HG03565 (cell line): Measurements from ENCODE around the gene SORL1.

Experiments used
- ATAC-seq: cut with Tn5 transposase; IDR thresholded peaks from one replicate; pipeline ENCODE4 v1.9.1; 2021; ENCODE audit warnings: mild to moderate bottlenecking, moderate library complexity; ENCODE audit not compliant: unreplicated experiment

The SORL1 gene

DNA sequence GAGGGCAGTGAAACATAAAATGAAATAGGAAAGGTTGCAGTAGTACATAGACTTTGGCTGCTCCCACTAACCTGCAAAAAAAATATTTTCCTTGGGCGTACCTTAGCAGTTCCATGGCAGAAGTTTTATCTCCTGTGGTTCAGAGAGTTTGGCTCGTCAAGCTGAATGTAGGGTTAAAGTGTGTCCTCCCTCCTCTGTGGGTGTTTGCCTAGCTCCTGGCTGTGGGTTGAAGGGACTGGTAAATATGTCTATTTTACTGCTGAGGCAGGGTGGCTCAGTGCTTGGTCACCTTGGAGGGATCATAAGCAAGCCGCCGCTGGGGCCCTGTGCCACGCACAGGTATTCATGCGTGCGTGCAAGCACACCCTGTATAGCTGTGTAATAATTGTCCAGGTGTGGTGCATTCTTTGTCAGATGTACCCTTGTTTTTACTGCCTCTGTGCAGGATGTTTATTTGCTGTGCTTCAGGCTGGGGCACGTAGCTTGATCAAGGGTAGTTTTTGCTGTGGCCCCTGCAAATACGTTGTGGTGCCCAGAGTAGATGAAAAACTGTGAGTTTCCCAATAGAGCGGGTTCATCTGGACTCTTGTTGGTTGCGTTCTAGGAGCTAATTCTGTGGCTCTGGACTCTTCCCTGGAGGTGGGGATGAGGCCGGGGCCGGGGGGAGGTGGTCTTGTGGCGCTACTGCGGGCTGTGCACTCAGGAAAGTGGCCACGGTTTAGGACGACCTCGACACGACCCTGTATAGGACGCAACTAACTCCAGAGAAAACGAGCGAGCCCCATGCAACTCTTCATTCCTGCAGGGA lies 732 bp upstream of the SORL1 start:
- ATAC-seq: no peak

DNA sequence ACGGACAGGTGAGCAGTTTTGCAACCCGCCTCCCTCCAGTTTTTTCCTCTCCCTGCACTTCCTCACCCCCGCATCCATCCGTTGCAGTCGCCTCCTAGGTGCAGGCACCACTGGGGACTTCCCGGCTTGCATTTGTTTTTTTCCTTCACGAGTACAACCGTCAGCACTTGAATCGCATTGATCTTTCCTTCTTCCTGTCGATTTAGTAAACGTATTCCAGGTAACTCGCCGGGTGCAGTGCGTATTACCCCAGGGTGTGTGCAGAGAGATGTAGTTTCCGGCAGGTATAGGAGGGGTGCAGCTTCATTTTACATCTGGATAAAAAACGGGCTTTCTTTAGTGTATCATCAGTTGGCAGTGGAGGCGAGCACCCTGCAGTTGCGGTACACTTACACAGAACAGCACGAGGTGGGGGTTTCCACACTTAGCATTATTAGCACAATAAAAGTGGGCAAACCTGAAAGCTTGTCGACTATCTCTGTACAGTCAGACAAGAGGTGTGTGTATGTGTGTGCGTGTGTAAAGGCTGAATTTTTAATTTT lies 566 bp downstream of the SORL1 start, which contains the start of gene SORL1-AS1:
SORL1-AS1 (minus strand) TSS at position 359 of the 542 bp plus-strand sequence.
- peak; percentile 9 for ATAC-seq

DNA sequence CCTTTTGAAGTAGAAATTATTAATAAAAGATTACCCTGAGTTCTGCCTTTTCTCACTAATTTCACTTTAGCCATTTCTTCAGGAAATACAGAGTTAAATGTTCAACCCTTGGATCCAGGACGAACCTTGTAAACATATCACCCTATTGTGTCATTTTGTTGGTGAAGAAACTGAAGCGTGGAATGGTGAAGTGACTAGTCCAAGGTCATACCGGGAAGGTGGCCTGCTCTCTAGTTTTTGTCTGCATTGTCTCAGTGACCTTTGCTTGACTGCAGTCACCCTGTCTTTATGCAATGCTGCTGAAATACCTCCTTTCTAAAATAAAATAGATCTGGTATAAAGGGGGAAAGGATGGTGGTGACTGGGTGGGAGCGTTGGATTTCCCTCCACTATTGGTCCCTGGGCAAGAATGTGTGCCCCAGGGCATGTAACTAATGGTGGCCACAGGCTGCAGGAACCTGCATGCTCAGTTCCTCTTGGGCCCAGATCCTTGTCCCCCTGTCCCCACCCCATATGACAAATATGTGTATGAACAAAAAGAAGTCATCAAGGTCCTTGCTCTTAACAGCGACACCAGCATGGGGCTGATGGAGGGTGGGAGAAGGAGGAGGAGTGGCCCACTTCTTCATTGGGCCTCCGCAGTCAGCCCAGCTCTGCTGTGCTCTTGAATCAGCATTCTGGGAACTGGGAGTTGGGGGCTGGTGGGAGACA lies 1.6 kb downstream of the SORL1 start:
- no peak for ATAC-seq

GRCh38 chr11:121455115-121455514 lies 3.0 kb downstream of the SORL1 start:
- no peak for ATAC-seq

- no peak for ATAC-seq
These were observed 4.0 kb downstream of the SORL1 start for GRCh38 chr11:121456151-121456550.

DNA sequence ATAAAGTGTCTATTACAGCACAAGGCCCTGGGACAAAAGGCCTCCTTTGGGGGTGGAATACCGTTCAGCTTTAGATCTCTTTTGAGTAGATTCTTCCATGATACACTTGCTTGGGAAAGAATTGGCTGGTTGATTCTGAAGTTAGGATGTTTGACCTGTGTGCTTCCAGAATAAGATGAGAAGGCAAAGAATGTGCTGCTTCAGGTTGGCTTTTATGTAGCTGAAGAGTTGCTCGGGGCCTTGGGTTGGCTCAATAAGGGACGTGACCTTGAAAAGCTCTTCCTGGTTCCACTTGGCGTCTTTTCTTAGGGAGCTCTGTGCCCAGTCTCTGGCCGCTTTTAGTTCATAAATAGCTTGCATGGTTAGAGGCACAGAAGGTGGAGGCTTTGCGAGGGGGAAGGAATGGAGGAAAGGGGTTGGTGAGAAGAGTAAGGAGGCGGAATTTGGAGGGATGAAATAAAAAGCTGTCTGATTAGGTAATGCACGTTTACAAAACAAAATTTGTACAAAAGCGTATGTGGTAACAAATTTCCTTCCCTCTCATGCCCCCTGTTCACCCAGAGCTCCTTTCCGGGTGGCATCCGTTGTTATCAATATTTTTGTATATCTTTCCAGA lies 4.8 kb downstream of the SORL1 start:
- no peak for ATAC-seq

DNA sequence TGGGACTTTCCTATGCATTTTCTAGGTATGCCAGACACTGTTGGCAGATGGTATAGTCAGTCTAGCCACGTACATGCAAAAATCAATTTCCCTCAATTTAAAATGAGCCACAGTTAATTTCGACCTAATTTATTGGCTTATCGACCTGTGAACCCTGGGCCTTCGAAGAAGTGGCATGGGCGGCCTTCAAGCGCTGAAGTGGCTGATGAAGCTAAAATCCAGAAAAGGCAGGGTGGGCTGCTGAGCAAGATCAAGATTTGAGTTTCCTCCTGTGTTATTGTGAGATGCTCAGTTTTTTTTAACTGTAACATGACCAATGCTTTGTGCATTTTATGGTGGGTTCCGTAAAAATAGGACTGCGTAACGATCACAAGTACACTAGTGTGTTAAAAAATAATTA lies 6.4 kb downstream of the SORL1 start:
- ATAC-seq: no peak

DNA sequence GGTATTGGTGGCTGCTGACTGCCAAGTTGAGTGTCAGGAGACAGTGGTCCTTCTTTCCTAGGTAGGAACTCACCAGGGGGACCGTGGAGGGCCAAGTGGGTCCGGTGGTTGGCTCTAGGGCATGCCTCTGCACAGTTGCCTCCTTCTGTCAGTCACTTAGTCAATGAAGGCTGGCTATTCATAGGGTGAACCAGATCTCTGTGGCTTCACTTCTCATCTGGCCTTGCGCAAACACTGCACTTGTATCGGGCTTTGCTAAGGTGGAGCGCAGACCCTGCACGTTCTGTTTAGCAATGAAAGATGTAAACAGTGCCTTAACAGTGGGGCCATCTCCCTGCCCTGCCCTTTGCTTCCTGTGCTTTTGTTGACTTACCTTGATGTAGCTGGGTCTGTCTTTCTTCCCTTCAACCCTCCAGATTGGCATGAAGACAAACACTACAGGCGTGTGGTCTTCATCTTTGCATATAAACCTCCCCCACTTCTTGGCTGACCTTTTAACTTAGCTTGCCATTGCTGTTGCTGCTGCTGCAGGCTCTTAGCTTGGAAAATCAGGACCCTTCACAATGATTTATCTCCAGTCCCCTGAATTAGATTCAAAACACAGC lies 7.4 kb downstream of the SORL1 start:
- ATAC-seq: no peak

- no peak for ATAC-seq
These were observed 8.9 kb downstream of the SORL1 start for GRCh38 chr11:121460941-121461514.

GRCh38 chr11:121461843-121462242 lies 9.7 kb downstream of the SORL1 start:
- no peak for ATAC-seq

DNA sequence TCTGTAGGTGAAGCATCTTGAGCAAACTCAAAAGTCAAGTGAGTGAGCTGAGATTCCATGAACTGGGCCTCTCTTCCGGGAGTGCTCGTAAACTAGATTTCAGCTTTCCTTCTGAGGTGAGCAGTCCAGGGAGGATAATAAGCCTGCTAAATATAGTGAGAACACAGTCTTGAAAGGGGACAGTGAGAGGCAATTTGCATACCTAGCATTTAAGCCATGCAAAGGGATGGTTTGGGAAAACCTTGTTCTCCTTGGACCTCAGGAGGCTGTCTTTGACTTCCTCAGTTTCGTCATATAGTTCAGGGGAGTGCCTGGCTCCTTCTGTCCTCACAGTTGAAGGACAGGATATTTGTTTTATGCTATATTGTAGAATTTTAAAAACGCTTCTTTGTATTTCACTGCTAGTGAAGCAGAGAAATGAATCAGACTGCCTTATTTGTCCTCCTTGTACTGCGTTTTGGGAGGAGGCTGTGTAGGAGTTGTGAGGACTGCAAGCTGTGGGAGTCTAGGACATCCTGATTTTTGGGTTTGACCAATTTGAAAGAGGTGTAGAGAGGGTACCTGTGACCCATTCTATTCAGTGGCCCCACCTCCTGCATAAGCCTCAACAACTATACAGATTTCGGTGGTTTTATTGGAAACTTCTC lies 11.7 kb downstream of the SORL1 start:
- no peak for ATAC-seq

- peak; percentile 34 for ATAC-seq
These were observed 12.3 kb downstream of the SORL1 start for GRCh38 chr11:121464352-121464946.

DNA sequence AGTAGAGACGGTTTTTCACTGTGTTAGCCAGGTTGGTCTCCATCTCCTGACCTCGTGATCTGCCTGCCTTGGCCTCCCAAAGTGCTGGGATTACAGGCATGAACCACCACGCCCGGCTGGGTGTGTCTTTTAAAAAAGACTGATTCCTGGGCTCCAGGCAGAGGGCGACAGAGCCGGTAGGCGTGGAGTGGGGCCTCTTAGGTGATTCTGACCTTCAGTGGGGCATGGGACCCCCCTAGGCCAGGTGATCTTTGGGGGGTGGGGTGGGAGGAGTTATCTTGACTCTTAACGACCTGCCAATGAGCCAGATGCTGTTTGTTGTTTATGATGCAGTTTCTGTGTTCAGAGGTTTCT lies 13.6 kb downstream of the SORL1 start:
- no peak for ATAC-seq

- ATAC-seq: no peak
These were observed 14.1 kb downstream of the SORL1 start for GRCh38 chr11:121466063-121466794.

GRCh38 chr11:121467471-121467870 lies 15.4 kb downstream of the SORL1 start:
- no peak for ATAC-seq

DNA sequence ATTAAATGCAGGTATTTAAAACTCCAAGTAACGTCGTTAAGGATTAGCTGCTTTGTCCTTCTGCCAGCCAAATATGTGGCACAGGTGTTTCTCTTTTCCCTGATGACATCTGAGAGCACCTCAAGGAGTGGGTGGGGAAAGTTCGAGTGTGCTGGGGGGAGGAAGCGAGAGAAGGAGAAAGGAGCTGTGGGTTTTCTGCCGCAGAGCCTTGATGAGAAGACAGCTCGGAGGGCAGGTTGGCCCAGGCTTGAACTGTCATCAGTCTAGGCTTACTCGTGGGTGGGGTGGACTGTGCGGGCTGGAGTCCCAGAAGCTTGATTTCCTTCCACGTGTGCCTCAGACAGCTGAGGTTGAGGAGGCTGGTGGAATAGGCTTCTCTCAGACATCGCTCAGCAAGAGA lies 15.9 kb downstream of the SORL1 start:
- ATAC-seq: peak; percentile 47

DNA sequence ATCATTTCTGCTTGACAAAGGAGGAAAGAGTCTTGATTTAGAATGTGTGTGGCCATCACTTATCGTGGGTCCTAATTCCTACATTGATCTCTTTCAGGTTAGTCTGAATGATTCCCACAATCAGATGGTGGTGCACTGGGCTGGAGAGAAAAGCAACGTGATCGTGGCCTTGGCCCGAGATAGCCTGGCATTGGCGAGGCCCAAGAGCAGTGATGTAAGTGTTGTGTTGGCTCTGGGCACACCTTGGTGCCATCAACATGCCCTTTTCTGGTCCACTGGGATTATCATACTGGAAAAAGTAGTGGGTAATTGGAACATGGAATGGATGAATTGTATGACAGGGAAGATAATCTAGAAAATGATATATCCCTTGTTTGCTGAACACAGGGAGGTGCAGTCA lies 17.8 kb downstream of the SORL1 start:
- ATAC-seq: no peak

DNA sequence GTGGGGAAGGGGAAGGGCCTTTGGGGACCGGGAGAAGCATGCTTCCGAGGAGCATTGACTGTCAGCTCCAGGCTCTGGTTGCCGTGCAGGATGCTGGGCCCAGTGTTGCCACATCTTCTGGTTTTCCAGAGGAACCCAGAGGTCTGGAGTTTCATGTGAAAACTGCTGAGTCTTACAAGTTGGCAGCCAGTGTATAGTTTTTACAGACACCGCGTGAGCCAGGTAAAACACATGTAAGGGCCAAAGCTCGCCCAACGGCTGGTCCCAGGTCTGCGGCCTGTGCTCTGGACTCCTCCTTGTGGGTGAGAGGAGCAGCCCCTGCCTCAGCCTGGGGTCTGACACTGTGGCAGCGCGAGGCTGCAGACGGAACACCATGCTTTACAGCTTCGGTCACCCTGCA lies 19.1 kb downstream of the SORL1 start:
- ATAC-seq: no peak

- ATAC-seq: no peak
These were observed 20.2 kb downstream of the SORL1 start for GRCh38 chr11:121472312-121472711.
